Neural progenitor cell (in vitro differentiated cells): Measurements from ENCODE around the gene EPX. TPM values are rescaled to one million over a fixed set of nuclear protein-coding genes. Genes with fewer than 3 reads are reported as not detected.
A peak's percentile ranks its signal among the peaks of the same experiment; 100 is the strongest.

Experiments
- DNase-seq: peaks from one replicate; pipeline ENCODE4 v3.0.0-alpha.2; 2016; ENCODE audit warnings: low spot score
- H2AFZ ChIP-seq: fragments of 200-600 bp; sonication (generic); replicated peaks from 2 replicates; pipeline ENCODE4 v1.6.1; 2016; ENCODE audit warnings: antibody characterized with exemption
- H3F3A ChIP-seq: fragments of 200-600 bp; sonication (generic); 2 replicates; pipeline ENCODE4 v1.6.1; 2016; ENCODE audit warnings: antibody characterized with exemption, low read depth
- H3K27ac ChIP-seq: fragments of 200-600 bp; sonication (generic); 2 replicates; pipeline ENCODE4 v1.5.1; 2016; ENCODE audit warnings: mild to moderate bottlenecking
- H3K27me3 ChIP-seq: fragments of 200-600 bp; sonication (generic); 2 replicates; pipeline ENCODE4 v1.6.1; 2016; ENCODE audit warnings: mild to moderate bottlenecking, moderate library complexity
- H3K36me3 ChIP-seq: fragments of 200-600 bp; sonication (generic); 2 replicates; pipeline ENCODE4 v1.5.1; 2016
- H3K4me1 ChIP-seq: fragments of 200-600 bp; sonication (generic); 2 replicates; pipeline ENCODE4 v1.6.1; 2016; ENCODE audit warnings: mixed run types
- H3K4me2 ChIP-seq: fragments of 200-600 bp; sonication (generic); 2 replicates; pipeline ENCODE4 v1.6.1; 2016
- H3K4me3 ChIP-seq: fragments of 200-600 bp; sonication (generic); 2 replicates; pipeline ENCODE4 v1.5.1; 2016
- H3K79me2 ChIP-seq: fragments of 200-600 bp; sonication (generic); 2 replicates; pipeline ENCODE4 v1.6.1; 2016; ENCODE audit warnings: low read depth
- H3K9ac ChIP-seq: fragments of 200-600 bp; sonication (generic); 2 replicates; pipeline ENCODE4 v1.6.1; 2016
- H3K9me3 ChIP-seq: fragments of 200-600 bp; sonication (generic); 2 replicates; pipeline ENCODE4 v1.5.1; 2016; ENCODE audit warnings: low read depth
- H4K20me1 ChIP-seq: fragments of 200-600 bp; sonication (generic); 2 replicates; pipeline ENCODE4 v1.6.1; 2016; ENCODE audit warnings: low read depth
- H3K27ac Mint-ChIP-seq: 3 replicates; pipeline ENCODE4 v1.8.0; 2021; ENCODE audit warnings: mixed read lengths
- H3K27me3 Mint-ChIP-seq: 2 replicates; pipeline ENCODE4 v1.8.0; 2022; ENCODE audit warnings: low read depth, mild to moderate bottlenecking, inconsistent platforms, moderate library complexity, mixed read lengths; ENCODE audit not compliant: insufficient read depth
- H3K36me3 Mint-ChIP-seq: 3 replicates; pipeline ENCODE4 v1.8.0; 2021; ENCODE audit warnings: mixed read lengths
- H3K4me1 Mint-ChIP-seq: 3 replicates; pipeline ENCODE4 v1.8.0; 2021; ENCODE audit warnings: mixed read lengths
- H3K4me3 Mint-ChIP-seq: 3 replicates; pipeline ENCODE4 v1.8.0; 2021; ENCODE audit warnings: mild to moderate bottlenecking, moderate library complexity, mixed read lengths
- H3K9me3 Mint-ChIP-seq: 3 replicates; pipeline ENCODE4 v1.8.0; 2020; ENCODE audit warnings: mixed read lengths
- CTCF ChIP-seq: fragments of 200-600 bp; sonication (generic); IDR thresholded peaks from 2 replicates; pipeline ENCODE4 v1.5.1; 2017; ENCODE audit warnings: antibody characterized with exemption, mild to moderate bottlenecking
- EZH2 ChIP-seq: fragments of 200-600 bp; sonication (generic); IDR thresholded peaks from 2 replicates; pipeline ENCODE4 v1.6.1; 2017; ENCODE audit warnings: antibody characterized with exemption, mild to moderate bottlenecking, moderate library complexity
- EZH2phosphoT487 ChIP-seq: fragments of 200-600 bp; sonication (generic); IDR thresholded peaks from 2 replicates; pipeline ENCODE4 v1.6.1; 2017; ENCODE audit warnings: antibody characterized with exemption
- total RNA-seq: library from RNA; depleted of rRNA; stranded (reverse); fragments of >200 nt; gene quantifications from 2 replicates; pipeline ENCODE4 v1.2.3, GENCODE V29; 2015; ENCODE audit warnings: low replicate concordance

Gene EPX
- total RNA-seq, 1 donor from 2014 or later: not detected

GRCh38 chr17:58183514-58183913 lies 9.0 kb upstream of the EPX start:
- peaks cover 5% of the 10 kb centered on the region for H3K27me3 ChIP-seq
- Mint-ChIP-seq H3K4me1 (peaks cover 7% of the 10 kb centered on the region), H3K27ac (no peak overlapping the region), H3K9me3 (no peaks in the 10 kb centered on the region), H3K36me3 (no peaks in the 10 kb centered on the region), H3K4me3 (no peak overlapping the region), H3K27me3 (peaks cover 8% of the 10 kb centered on the region)
- no peak for TF ChIP-seq EZH2
- TF ChIP-seq EZH2phosphoT487: no peak
- TF ChIP-seq CTCF: no peak
- no peaks in the 10 kb centered on the region for H4K20me1 ChIP-seq
- no peak overlapping the region for H3K4me2 ChIP-seq
- H2AFZ ChIP-seq: no peak overlapping the region
- H3K27ac ChIP-seq: no peak overlapping the region
- no peaks in the 10 kb centered on the region for H3F3A ChIP-seq
- no peaks in the 10 kb centered on the region for H3K36me3 ChIP-seq
- H3K4me3 ChIP-seq: no peak overlapping the region
- no peak overlapping the region for H3K9ac ChIP-seq
- H3K9me3 ChIP-seq: no peaks in the 10 kb centered on the region
- no peaks in the 10 kb centered on the region for H3K79me2 ChIP-seq
- DNase-seq: no peak
- no peaks in the 10 kb centered on the region for H3K4me1 ChIP-seq

- Mint-ChIP-seq H3K27ac (peak overlapping the region; percentile 17), H3K4me1 (peaks cover 7% of the 10 kb centered on the region), H3K27me3 (peaks cover 8% of the 10 kb centered on the region), H3K4me3 (no peak overlapping the region), H3K9me3 (no peaks in the 10 kb centered on the region), H3K36me3 (no peaks in the 10 kb centered on the region)
- Histone ChIP-seq H3K27ac (no peak overlapping the region), H3K4me1 (no peaks in the 10 kb centered on the region), H3K27me3 (peaks cover 5% of the 10 kb centered on the region), H3K36me3 (no peaks in the 10 kb centered on the region), H2AFZ (no peak overlapping the region), H3K9me3 (no peaks in the 10 kb centered on the region), H4K20me1 (no peaks in the 10 kb centered on the region), H3F3A (no peaks in the 10 kb centered on the region), H3K79me2 (no peaks in the 10 kb centered on the region), H3K9ac (no peak overlapping the region), H3K4me3 (no peak overlapping the region), H3K4me2 (no peak overlapping the region)
- DNase-seq: peak; percentile 27
- no peak for TF ChIP-seq EZH2
- no peak for TF ChIP-seq EZH2phosphoT487
- no peak for TF ChIP-seq CTCF
Measured at GRCh38 chr17:58184308-58184985, 8.1 kb upstream of the EPX start.

- Histone ChIP-seq H2AFZ (no peak overlapping the region), H4K20me1 (no peaks in the 10 kb centered on the region), H3K36me3 (no peaks in the 10 kb centered on the region), H3K27ac (no peak overlapping the region), H3K4me1 (no peaks in the 10 kb centered on the region), H3K4me2 (no peak overlapping the region), H3K9me3 (no peaks in the 10 kb centered on the region), H3K4me3 (no peak overlapping the region), H3F3A (no peaks in the 10 kb centered on the region), H3K79me2 (no peaks in the 10 kb centered on the region), H3K27me3 (peaks cover 5% of the 10 kb centered on the region), H3K9ac (no peak overlapping the region)
- Mint-ChIP-seq H3K9me3 (no peaks in the 10 kb centered on the region), H3K27ac (no peak overlapping the region), H3K4me3 (no peak overlapping the region), H3K36me3 (no peaks in the 10 kb centered on the region), H3K27me3 (peaks cover 8% of the 10 kb centered on the region), H3K4me1 (peaks cover 7% of the 10 kb centered on the region)
- DNase-seq: no peak
- TF ChIP-seq CTCF (no peak), EZH2 (no peak), EZH2phosphoT487 (no peak)
Measured at GRCh38 chr17:58184986-58185761, 7.4 kb upstream of the EPX start.
